ENCODE data around the gene ANKRD36C.
"Not testable (repeated sequence)": the region's sequence is repeated elsewhere in the genome, so short reads cannot be mapped to it uniquely, and the experiment has no call there.

The ANKRD36C gene

GRCh38 chr2:96006248-96006647 is 14.6 kb upstream of the ANKRD36C start:
- not testable (repeated sequence) for DNase-seq

GRCh38 chr2:95992520-95993272 is 1.1 kb upstream of the ANKRD36C start:
- peak; percentile 69 for DNase-seq

GRCh38 chr2:95992102-95992501 is 478 bp upstream of the ANKRD36C start:
- DNase-seq = peak; percentile 51

GRCh38 chr2:95990884-95991283 is 740 bp downstream of the ANKRD36C start:
- peak; percentile 10 for DNase-seq

GRCh38 chr2:95951662-95952061 is 40.0 kb downstream of the ANKRD36C start:
- not testable (repeated sequence) for DNase-seq

- not testable (repeated sequence) for DNase-seq
Observed at GRCh38 chr2:95948039-95948438, 43.6 kb downstream of the ANKRD36C start.

GRCh38 chr2:95939947-95940346 is 51.7 kb downstream of the ANKRD36C start:
- DNase-seq = not testable (repeated sequence)

GRCh38 chr2:95930740-95931139 is 60.9 kb downstream of the ANKRD36C start:
- DNase-seq = not testable (repeated sequence)

GRCh38 chr2:95917007-95917406 is 74.6 kb downstream of the ANKRD36C start:
- not testable (repeated sequence) for DNase-seq

- DNase-seq = not testable (repeated sequence)
Observed at GRCh38 chr2:95915131-95915530, 76.5 kb downstream of the ANKRD36C start.

- not testable (repeated sequence) for DNase-seq
Observed at GRCh38 chr2:95911431-95911830, 80.2 kb downstream of the ANKRD36C start.

- not testable (repeated sequence) for DNase-seq
Observed at GRCh38 chr2:95894443-95894842, 97.2 kb downstream of the ANKRD36C start.

GRCh38 chr2:95867929-95868328 is 123.7 kb downstream of the ANKRD36C start:
- DNase-seq = not testable (repeated sequence)

GRCh38 chr2:95867047-95867677 is 124.5 kb downstream of the ANKRD36C start:
- DNase-seq = not testable (repeated sequence)

- not testable (repeated sequence) for DNase-seq
Observed at GRCh38 chr2:95862121-95862520, 129.5 kb downstream of the ANKRD36C start.

GRCh38 chr2:95836151-95836550 is 155.5 kb downstream of the ANKRD36C start:
- no peak for DNase-seq

- not testable (repeated sequence) for DNase-seq
Observed at GRCh38 chr2:95834077-95835013, 157.3 kb downstream of the ANKRD36C start.

- not testable (repeated sequence) for DNase-seq
Observed at GRCh38 chr2:95824218-95824617, 167.4 kb downstream of the ANKRD36C start.

- not testable (repeated sequence) for DNase-seq
Observed at GRCh38 chr2:95817521-95817920, 174.1 kb downstream of the ANKRD36C start.

GRCh38 chr2:95813311-95813710 is 178.3 kb downstream of the ANKRD36C start:
- not testable (repeated sequence) for DNase-seq

GRCh38 chr2:95799892-95800291 is 191.7 kb downstream of the ANKRD36C start:
- no peak for DNase-seq

- not testable (repeated sequence) for DNase-seq
Observed at GRCh38 chr2:95799147-95799889, 192.3 kb downstream of the ANKRD36C start.

All from activated CD4-positive, alpha-beta T cell treated with anti-CD3 and anti-CD28 coated beads, Interleukin-10, Interleukin-2, amounts not matched to agents 100 ng/mL and 50 ng/mL, durations not matched to agents 16 hours and 8 hours (primary cell).